H1 (cell line): ENCODE results near the gene HLA-E. TPM values are rescaled to one million over a fixed set of nuclear protein-coding genes. Genes with fewer than 3 reads are reported as not detected.
A peak's percentile ranks its signal among the peaks of the same experiment; 100 is the strongest.

Experiments used
- BACH1 ChIP-seq: IDR thresholded peaks from 2 replicates; pipeline ENCODE4 v1.6.1; 2012; ENCODE audit warnings: low read length, improper control_type of control experiment
- CHD7 ChIP-seq: fragments of 300-600 bp; sonication (generic); IDR thresholded peaks from 2 replicates; pipeline ENCODE4 v1.7.1; 2012; ENCODE audit warnings: low read length, moderate library complexity, mild to moderate bottlenecking, inconsistent platforms; ENCODE audit not compliant: insufficient replicate concordance
- CREB1 ChIP-seq: IDR thresholded peaks from 2 replicates; pipeline ENCODE4 v1.6.1; 2012; ENCODE audit warnings: inconsistent platforms
- EP300 ChIP-seq, 2 experiments: IDR thresholded peaks; 1 replicate in 1 of 2; 2 replicates in 1 of 2; pipeline ENCODE4 v1.6.1; 2011 to 2012; ENCODE audit warnings: low read depth in 2 of 2, low read length in 2 of 2, mild to moderate bottlenecking in 2 of 2, borderline replicate concordance in 1 of 2, inconsistent platforms in 1 of 2, moderate library complexity in 1 of 2
- KDM5A ChIP-seq: fragments of 200-600 bp; IDR thresholded peaks from 2 replicates; pipeline ENCODE4 v1.7.1; 2012; ENCODE audit warnings: mild to moderate bottlenecking, low read length, inconsistent platforms, mixed read lengths
- RBBP5 ChIP-seq: IDR thresholded peaks from 2 replicates; pipeline ENCODE4 v1.7.1; 2012; ENCODE audit warnings: low read depth, mild to moderate bottlenecking, inconsistent platforms, low read length, moderate library complexity, borderline replicate concordance
- RXRA ChIP-seq: IDR thresholded peaks from 2 replicates; pipeline ENCODE4 v1.6.1; 2011; ENCODE audit warnings: low read depth, mild to moderate bottlenecking, low read length, moderate library complexity; ENCODE audit not compliant: insufficient read depth
- SAP30 ChIP-seq: fragments of 300-600 bp; sonication (generic); IDR thresholded peaks from 2 replicates; pipeline ENCODE4 v1.7.1; 2012; ENCODE audit warnings: low read length, moderate library complexity, mild to moderate bottlenecking, inconsistent platforms; ENCODE audit not compliant: insufficient read depth, insufficient replicate concordance
- polyA plus RNA-seq, 7 experiments: library from polyadenylated mRNA; depleted of rRNA in 3 of 7; stranded (reverse) in 5 of 7; unstranded in 2 of 7; fragments of >200 nt in 5 of 7; fragments of 200-250 nt in 2 of 7; gene quantifications; 1 replicate in 5 of 7; 2 replicates in 1 of 7; 4 replicates in 1 of 7; pipeline versions ENCODE4 v1.2.1 to v1.2.3, GENCODE V29; 2011 to 2013; ENCODE audit warnings: missing spikeins in 2 of 7, mixed read lengths in 2 of 7
- total RNA-seq: library from RNA; stranded (reverse); fragmentation: NEBNext Ultra II Directional; extraction: Animal tissue kit (Norgen Biotek cat#: 25700); gene quantifications from 2 replicates; pipeline ENCODE4 v1.2.1, GENCODE V29; 2021
- TF ChIP-seq, protein P1 (sequence below): IDR thresholded peaks from 2 replicates; pipeline ENCODE4 v1.6.1; 2012; ENCODE audit warnings: inconsistent platforms

HLA-E gene
- total and polyA plus RNA-seq, 2 of the 8 experiments (the other 6 are each of a cell fraction or from before 2014, with no cell fraction given), result 20.2 to 28.0 TPM

GRCh38 chr6:30490026-30490876 lies 942 bp downstream of the HLA-E start (continued):
- no peak for TF ChIP-seq CHD7
- 0 out of 2 replicates have a peak, but pooled peaks have one; percentile 6 for TF ChIP-seq RBBP5
- TF ChIP-seq KDM5A, result no peak
- TF ChIP-seq, protein P1, sequence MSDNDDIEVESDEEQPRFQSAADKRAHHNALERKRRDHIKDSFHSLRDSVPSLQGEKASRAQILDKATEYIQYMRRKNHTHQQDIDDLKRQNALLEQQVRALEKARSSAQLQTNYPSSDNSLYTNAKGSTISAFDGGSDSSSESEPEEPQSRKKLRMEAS, result peak; percentile 74
- TF ChIP-seq RXRA, result no peak
- no peak for TF ChIP-seq SAP30
- TF ChIP-seq CREB1, result no peak
- TF ChIP-seq EP300 (IDR thresholded peaks at IDR 0.05; ENCODE audit: borderline replicate concordance in 1 of 2, low read depth in 2 of 2, low read length in 2 of 2), result no peak
- no peak for TF ChIP-seq BACH1
